Measurements from ENCODE around the gene CLEC1A. TPM values are rescaled to one million over a fixed set of nuclear protein-coding genes. Genes with fewer than 3 reads are reported as not detected.
A peak's percentile ranks its signal among the peaks of the same experiment; 100 is the strongest.

Gene CLEC1A
- total RNA-seq, 4 donors from 2014 or later, result 6.0 to 19.4 (median 8.4) TPM

DNA sequence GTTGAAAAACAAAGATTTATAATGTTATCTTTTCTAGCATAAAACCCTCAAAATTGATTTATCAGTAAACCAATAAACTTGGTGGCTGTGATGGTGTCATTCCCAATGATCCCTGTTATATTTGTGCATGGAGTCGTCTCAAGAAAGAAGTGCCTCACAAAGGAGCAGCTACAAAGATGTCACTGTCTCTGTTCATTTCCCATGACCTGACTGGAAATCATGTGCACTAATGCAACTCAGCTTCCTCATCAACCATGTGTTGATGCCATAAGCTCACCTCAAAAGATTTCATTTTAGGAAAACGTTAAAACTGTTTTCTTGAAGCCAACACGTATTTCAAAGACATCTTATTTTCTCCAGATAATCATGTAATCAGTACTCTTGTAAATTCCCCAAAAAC lies 28.8 kb downstream of the CLEC1A start:
- 22 to 24% methylated on average over 3 of the region's 3 CpGs for WGBS, 2 donors
- TF ChIP-seq EP300 (IDR thresholded peaks at IDR 0.05) (no peak), POLR2A (IDR thresholded peaks at IDR 0.05) (no peak), CTCF (IDR thresholded peaks at IDR 0.05) (no peak)
- Histone ChIP-seq H3K36me3 (peaks cover 0 to 6% (median 0%) of the 10 kb centered on the region in 3 donors), H3K27ac (peak overlapping the region in 1 of 4 donors; percentile 76), H3K9me3 (no peaks in the 10 kb centered on the region), H3K4me1 (peaks cover 0 to 23% (median 3%) of the 10 kb centered on the region in 4 donors), H3K27me3 (no peaks in the 10 kb centered on the region), H3K4me3 (no peak overlapping the region)
- DNase-seq (ENCODE audit: low spot score in 2 of 2), result no peak

DNA sequence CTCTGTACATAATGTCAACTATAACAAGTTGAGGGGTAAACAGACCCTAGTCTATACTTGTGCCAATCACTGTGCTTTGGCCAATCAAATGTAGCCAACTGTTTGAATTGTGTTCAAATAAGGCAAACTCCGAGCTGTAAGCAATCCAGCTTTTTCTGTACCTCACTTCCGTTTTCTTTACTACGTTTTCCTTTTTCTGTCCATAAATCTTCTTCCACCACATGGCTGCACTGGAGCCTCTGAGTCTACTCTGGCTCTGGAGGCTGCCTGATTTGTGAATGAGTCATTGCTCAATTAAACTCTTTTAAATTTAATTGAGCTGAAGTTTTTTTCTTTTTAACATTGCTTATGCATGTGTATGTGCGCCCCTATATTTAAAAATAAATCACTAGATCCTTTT lies 29.7 kb downstream of the CLEC1A start:
- H3K36me3 ChIP-seq, result peaks cover 0 to 6% (median 0%) of the 10 kb centered on the region in 3 donors
- H3K27ac ChIP-seq, result peak overlapping the region in 3 of 4 donors; percentile 25 to 76 (median 73)
- no peak for DNase-seq (ENCODE audit: low spot score in 2 of 2)
- no peak for TF ChIP-seq POLR2A (IDR thresholded peaks at IDR 0.05)
- TF ChIP-seq EP300 (IDR thresholded peaks at IDR 0.05), result no peak
- no peak for TF ChIP-seq CTCF (IDR thresholded peaks at IDR 0.05)
- peaks cover 0 to 23% (median 3%) of the 10 kb centered on the region in 4 donors for H3K4me1 ChIP-seq
- no peaks in the 10 kb centered on the region for H3K27me3 ChIP-seq
- H3K9me3 ChIP-seq, result no peaks in the 10 kb centered on the region
- no peak overlapping the region for H3K4me3 ChIP-seq
- WGBS, 2 donors, result 41 to 49% methylated on average over 4 of the region's 4 CpGs

DNA sequence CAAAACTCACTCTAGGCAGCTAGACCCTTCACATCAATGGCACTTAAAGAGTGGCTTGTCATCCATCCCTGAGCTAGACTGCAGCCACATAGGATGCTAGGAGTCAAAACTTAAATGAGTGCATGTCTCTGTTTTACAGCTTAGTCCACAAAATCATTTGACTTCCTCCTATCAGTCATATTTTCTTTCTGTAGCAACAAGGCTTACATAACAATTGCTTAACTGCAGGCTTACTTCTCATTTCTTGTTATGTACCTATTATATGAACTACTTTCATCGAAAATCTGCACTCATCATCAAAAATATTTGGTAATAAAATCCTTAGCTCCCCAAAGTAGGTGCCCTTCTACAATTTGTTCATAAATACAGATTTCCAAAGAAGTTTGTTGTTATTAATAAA lies 30.1 kb downstream of the CLEC1A start:
- H3K36me3 ChIP-seq, result peaks cover 0 to 6% (median 0%) of the 10 kb centered on the region in 3 donors
- peak overlapping the region in 3 of 4 donors; percentile 25 to 76 (median 73) for H3K27ac ChIP-seq
- WGBS, 2 donors, result 81 to 82% methylated on average over 1 of the region's 1 CpG

DNA sequence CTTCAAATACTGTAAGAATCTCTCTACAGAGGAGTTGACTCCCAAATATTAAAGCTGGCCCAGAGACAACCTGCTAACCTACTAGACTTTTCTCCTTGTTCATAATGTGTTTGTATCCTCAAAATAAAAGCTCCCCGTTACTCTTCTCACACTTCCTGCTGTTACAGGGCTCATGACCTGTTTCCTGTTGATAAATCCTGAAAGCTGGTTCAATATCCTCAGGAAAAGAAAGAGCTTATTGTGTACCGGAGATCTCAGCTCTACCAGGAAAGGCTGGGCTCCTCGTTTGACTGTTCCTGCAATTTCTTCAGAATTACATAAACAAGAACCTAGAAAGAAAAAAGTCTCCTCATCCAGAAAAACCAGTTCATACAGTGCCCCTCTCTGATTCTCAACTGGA lies 30.8 kb downstream of the CLEC1A start:
- DNase-seq (ENCODE audit: low spot score in 2 of 2), result no peak
- Histone ChIP-seq H3K9me3 (no peaks in the 10 kb centered on the region), H3K27me3 (no peaks in the 10 kb centered on the region), H3K4me1 (peaks cover 0 to 23% (median 3%) of the 10 kb centered on the region in 4 donors), H3K4me3 (no peak overlapping the region), H3K27ac (peak overlapping the region in 3 of 4 donors; percentile 25 to 76 (median 73)), H3K36me3 (peaks cover 0 to 6% (median 0%) of the 10 kb centered on the region in 3 donors)
- 8 to 9% methylated on average over 3 of the region's 3 CpGs for WGBS, 2 donors
- TF ChIP-seq CTCF (IDR thresholded peaks at IDR 0.05) (no peak), EP300 (IDR thresholded peaks at IDR 0.05) (peak; percentile 71 to 80)

More for the DNA sequence above, 30.1 kb downstream of the CLEC1A start:
- no peak for DNase-seq (ENCODE audit: low spot score in 2 of 2)
- TF ChIP-seq EP300 (IDR thresholded peaks at IDR 0.05) (peak in 1 of 2 donors; percentile 49), CTCF (IDR thresholded peaks at IDR 0.05) (no peak), POLR2A (IDR thresholded peaks at IDR 0.05) (no peak)
- H3K4me3 ChIP-seq, result no peak overlapping the region
- peaks cover 0 to 23% (median 3%) of the 10 kb centered on the region in 4 donors for H3K4me1 ChIP-seq
- H3K9me3 ChIP-seq, result no peaks in the 10 kb centered on the region
- no peaks in the 10 kb centered on the region for H3K27me3 ChIP-seq

DNA sequence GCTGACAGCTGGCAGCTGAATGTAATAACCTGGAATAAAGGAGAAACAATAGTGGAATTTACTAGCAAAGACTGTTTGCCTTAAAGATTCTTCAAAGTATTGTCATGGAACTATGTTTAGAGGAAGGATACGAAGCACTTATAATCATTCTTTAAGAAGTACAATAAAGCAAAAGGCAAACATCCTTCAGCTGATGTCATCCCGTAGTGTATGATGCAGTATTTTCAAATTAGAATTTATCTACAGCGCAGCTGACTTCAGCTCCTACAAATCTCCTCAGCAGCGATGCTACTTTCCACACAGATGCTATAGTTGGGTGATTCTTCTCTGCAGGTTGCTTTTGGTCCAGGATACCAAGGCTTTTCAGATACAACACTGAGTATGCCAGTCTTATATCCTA lies 31.5 kb downstream of the CLEC1A start:
- DNase-seq (ENCODE audit: low spot score in 2 of 2), result no peak
- Histone ChIP-seq H3K27me3 (no peaks in the 10 kb centered on the region), H3K4me3 (no peak overlapping the region), H3K9me3 (no peaks in the 10 kb centered on the region), H3K36me3 (peaks cover 0 to 5% (median 0%) of the 10 kb centered on the region in 3 donors), H3K27ac (peak overlapping the region in 2 of 4 donors; percentile 73 to 76), H3K4me1 (peaks cover 0 to 23% (median 3%) of the 10 kb centered on the region in 4 donors)
- WGBS, 2 donors, result 48 to 51% methylated on average over 4 of the region's 4 CpGs
- no peak for TF ChIP-seq CTCF (IDR thresholded peaks at IDR 0.05)
- TF ChIP-seq EP300 (IDR thresholded peaks at IDR 0.05), result no peak

Data from tibial nerve (tissue), 4 donors.